Breast epithelium (tissue), 3 donors: ENCODE results near the gene HDAC4.

Experiments
- POLR2A ChIP-seq: fragments of 450-650 bp; IDR thresholded peaks from one replicate; pipeline ENCODE4 v1.6.1; 2016; ENCODE audit warnings: antibody characterized with exemption, mild to moderate bottlenecking, moderate library complexity
- TF ChIP-seq, protein P1 (sequence below), 3 donors: fragments of 450-650 bp; IDR thresholded peaks; one replicate each; pipeline ENCODE4 v1.5.1; 2016 to 2017; ENCODE audit warnings: antibody characterized with exemption in 3 of 3, mild to moderate bottlenecking in 3 of 3, moderate library complexity in 3 of 3

DNA sequence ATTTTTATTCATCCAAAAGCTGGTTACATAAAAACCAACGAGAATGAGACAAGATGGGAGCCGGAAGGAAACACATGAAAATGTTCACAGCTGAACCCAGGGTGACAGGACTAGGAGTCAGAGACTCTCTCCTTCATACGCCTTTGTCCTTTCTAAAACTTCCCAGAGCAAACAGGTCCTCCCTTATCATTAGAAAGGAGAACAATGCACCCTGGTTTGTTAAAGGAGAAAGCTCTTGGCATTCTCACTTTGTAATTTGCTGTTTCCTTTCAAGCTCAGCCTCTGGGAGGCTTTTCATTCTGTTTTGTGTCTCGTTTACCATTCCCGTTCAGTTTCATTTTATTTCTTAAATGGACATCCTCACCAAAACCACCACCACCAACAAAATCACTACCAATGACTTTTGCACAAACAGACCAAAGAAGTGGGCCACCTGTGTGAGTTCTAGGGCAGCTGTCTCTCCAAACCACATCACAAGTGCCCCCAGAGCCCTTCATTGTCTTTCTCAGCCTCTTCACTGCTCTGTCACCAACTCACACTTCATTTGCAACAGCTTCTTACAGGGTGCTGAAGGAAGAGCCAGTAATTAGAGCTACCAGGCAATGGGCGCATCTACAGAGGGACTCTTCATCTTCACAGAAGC lies 105.3 kb downstream of the HDAC4 start:
- no peak for TF ChIP-seq POLR2A
- TF ChIP-seq, protein P1, sequence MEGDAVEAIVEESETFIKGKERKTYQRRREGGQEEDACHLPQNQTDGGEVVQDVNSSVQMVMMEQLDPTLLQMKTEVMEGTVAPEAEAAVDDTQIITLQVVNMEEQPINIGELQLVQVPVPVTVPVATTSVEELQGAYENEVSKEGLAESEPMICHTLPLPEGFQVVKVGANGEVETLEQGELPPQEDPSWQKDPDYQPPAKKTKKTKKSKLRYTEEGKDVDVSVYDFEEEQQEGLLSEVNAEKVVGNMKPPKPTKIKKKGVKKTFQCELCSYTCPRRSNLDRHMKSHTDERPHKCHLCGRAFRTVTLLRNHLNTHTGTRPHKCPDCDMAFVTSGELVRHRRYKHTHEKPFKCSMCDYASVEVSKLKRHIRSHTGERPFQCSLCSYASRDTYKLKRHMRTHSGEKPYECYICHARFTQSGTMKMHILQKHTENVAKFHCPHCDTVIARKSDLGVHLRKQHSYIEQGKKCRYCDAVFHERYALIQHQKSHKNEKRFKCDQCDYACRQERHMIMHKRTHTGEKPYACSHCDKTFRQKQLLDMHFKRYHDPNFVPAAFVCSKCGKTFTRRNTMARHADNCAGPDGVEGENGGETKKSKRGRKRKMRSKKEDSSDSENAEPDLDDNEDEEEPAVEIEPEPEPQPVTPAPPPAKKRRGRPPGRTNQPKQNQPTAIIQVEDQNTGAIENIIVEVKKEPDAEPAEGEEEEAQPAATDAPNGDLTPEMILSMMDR (IDR thresholded peaks at IDR 0.05) = no peak
